Putamen (tissue), 1 donor: ENCODE data around the gene CYP2W1.

Experiments used
- DNase-seq: peaks from one replicate; pipeline ENCODE4 v3.0.0-alpha.2; 2016; ENCODE audit warnings: low spot score

CYP2W1 gene

DNA sequence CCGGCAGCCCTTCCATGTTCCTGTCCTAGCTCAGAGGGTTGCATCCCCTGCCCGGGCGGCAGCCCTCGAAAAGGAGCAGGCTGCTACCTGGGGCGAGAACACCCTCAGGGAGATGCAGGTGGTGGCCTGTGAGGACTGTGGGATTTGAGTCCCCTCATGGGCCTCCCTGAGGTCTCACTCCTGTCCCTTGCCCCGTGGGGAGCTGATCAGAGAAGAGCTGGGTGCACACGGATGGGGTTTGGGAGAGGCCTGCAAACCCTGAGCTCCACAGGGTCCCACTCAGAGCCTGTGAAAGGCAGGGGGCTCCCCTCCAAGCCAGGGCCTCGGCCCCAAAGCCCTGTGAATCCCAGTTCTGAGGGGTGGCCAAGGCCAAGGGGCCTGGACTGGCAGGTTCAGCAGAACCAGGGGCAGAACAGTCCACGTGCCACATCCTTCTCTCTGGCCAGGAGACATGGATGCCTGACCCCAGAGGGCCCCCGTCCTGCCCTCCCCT is 424 bp upstream of the CYP2W1 start:
- no peak for DNase-seq

- DNase-seq: no peak
Measured at GRCh38 chr7:983616-984071, 663 bp downstream of the CYP2W1 start.

DNA sequence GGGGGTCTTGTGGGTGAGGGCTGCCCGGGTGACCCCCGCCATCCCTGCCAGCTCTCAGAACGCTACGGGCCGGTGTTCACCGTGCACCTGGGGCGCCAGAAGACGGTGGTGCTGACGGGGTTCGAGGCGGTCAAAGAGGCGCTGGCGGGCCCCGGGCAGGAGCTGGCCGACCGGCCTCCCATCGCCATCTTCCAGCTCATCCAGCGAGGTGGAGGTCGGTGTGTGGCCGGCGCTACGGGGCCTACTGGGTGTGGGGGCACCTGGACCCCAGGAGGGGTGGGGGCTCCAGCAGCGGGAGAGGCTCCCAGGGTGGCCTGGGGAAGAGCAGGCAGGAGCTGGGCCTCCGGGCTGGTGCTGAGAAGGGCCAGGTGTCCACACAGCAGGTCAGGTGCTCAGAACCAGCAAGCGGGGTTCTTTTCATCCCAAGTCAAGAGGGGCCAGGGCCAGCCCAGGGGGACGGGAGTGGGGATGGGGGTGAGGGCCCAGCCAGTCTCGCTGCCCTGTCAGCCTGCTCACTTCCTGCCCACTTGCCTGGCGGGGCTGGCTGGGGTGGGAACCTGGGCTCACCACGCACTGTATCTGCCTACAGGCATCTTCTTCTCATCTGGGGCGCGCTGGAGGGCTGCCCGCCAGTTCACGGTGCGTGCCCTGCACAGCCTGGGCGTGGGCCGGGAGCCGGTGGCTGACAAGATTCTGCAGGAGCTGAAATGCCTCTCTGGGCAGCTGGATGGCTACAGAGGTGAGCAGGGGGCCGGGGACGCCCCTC is 1.6 kb downstream of the CYP2W1 start:
- no peak for DNase-seq

GRCh38 chr7:985127-985416 is 2.1 kb downstream of the CYP2W1 start:
- no peak for DNase-seq

- DNase-seq: no peak
Measured at GRCh38 chr7:985915-986741, 3.1 kb downstream of the CYP2W1 start.

GRCh38 chr7:986766-987751 is 4.1 kb downstream of the CYP2W1 start:
- DNase-seq: no peak

DNA sequence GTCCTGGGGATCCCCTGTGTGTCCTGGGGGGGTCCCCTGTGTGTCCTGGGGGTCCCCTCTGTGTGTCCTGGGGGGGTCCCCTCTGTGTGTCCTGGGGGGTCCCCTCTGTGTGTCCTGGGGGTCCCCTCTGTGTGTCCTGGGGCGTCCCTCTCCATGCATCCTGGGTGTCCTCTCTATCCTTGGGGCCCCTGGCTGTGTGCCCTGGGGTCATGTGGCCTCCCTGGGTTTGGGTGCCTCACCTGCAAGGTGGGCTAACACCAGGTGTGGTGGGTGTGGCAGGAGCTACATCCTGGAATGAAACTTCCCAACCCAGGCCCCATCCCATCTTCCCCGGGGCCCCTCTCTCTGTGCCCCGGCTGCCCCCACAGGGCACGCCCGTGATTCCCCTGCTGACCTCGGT is 4.9 kb downstream of the CYP2W1 start:
- no peak for DNase-seq

DNA sequence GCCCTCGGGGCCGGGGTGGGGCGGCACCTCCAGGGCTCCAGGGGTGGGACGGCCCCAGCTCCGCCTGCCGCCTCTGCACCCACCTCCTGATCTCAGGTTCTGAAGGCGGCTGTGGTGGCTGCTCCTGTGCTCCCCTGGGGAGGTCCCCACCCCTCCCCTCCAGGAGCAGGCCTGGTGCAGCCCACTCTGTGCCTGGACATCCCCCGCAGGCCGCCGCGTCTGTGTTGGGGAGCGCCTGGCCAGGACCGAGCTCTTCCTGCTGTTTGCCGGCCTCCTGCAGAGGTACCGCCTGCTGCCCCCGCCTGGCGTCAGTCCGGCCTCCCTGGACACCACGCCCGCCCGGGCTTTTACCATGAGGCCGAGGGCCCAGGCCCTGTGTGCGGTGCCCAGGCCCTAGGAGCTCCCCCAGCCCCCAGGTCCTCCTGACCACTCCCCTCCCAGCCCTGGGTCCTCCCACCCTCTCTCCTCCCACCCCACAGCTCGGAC is 5.5 kb downstream of the CYP2W1 start:
- DNase-seq: no peak

- DNase-seq: no peak
Measured at GRCh38 chr7:988963-989529, 6.1 kb downstream of the CYP2W1 start.

DNA sequence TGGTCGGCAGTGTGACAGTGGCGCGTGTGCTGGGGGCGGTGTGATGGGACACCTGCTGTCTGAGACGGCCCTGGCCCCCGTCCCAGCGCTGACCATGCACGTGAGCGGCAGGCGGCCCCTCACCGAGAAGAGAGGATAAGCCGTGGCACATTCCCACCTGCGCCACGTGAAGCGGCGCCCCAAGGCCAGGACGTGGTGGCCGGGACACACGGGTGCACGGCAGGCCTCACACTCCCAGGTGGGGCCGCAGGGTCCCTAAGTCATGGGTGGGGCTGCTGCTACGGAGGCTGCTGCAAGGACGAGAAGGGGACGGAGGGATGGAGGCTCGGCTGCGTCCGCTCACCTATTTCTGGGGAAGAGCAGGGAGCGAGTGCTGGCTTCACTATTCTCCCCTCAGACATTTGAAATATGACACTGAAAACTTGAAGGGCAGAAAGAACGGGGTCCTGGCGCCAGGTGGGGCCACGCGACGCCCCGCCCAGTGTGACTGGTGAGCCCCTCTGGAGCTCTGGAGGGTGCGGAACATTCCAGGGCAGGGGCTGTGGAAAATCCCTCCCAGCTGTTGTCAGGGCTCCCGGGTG is 7.5 kb downstream of the CYP2W1 start:
- no peak for DNase-seq

DNA sequence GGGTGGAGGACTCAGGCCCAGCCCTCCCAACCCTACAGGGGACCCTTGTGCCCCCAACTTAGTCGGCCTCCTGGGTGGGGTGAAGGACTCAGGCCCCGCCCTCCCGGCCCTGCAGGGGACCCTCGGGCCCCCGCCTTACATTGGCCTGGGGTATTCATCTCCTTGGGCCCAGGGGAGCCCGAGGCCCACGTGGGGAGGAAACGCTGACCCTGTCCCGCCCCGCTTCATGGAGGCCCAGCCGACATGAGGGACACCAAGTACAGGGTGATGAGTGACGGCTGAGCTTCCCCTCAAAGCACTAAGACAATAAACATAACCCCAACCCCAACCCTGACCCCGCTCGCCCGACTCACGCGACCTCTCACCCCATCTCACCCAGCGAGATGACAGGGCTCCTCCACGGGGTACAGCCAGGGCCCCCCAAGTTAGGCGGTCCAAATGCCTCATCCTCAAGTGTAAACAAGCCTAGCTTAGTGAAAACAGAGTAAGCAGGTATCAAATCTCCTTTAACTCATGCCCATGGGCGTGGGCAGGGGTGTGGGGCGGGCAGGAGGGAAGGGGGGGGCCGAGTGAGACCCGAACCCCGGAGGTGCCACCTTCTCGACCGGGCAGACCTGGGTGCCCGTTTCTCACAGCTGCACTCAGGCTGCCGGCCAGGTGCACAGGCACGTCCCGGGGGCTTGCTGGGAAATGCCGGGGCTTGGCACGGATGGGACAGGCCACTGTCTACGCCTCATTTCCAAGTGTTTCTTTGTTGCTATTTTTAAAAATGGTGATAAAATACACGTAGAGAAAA is 8.2 kb downstream of the CYP2W1 start:
- DNase-seq: no peak

DNA sequence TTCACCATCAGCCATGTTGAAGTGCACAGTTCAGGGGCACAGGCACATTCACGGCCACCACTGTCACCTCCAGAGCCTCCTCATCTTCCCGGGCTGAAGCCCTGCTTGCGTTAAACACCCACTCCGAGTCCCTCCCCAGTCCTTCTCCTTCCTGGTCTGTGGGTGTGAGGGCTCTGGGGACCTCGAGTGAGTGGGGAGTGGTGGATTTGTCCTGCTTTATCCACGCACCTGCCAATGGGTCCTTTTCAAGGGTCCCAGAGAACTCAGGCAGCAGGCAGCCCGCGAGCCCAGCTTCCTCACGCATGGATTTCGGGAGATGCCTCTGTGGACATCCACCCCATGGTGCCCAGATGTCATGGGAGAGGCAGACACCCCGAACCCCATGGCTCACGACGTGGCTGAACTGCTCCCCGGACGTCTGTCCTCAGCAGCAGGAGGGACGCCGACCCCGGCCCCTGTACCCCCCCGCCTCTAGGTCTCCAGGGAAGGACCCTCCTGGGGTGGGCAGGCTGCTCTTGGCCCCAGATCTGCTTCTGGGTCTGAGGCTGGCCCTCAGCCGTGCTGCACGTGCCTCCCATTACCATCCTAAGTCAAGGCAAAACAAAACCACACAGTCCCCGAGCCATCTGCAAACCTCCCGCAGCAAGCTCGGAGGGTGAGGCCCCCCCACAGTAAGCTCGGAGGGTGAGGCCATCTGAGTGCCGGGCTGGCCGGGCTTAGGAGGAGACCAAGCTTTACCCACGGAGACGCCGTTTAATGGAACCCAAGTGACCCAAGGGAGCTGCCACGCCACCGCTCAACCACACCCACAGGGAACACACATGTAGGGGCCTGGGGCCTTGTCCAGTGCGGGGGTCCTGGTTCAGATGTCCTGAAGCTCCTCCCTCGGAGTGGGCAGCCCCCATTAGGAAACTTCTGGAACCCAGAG is 9.0 kb downstream of the CYP2W1 start:
- DNase-seq: no peak

- peak; percentile 96 for DNase-seq
Measured at GRCh38 chr7:992709-993607, 10.0 kb downstream of the CYP2W1 start.

DNA sequence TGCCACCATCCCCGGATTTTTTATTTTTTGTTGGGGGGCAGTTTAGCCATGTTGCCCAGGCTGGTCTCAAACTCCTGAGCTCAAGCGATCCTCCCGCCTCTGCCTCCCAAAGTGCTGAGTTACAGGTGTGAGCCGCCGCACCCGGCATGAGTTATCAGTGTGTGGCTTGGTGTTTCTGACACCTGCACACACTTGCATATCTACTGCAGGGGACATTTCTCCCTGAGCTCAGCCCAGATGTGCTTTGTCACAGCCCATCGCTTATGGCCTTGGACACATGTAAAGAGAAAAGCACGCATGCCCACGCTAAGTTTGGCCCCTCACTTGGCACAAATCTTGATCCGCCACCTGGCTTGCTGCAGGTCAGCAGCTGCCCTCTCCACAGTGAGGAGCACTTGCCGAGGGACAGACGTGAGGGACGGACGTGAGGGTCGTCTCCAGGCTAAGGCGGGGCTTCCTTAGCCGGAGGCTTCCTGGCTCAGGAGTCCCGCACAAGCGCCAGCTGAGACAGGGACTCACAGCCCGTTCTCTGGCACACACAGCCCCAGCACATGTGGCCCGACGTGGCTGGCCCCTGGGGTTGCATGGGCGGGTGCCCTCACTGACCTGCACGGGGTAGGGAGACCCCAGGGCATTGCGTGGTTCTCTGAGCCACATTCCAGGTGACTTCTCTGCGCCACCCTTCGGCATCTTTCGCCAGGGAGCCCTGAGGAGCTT is 11.8 kb downstream of the CYP2W1 start:
- no peak for DNase-seq

- no peak for DNase-seq
Measured at GRCh38 chr7:995571-995970, 12.6 kb downstream of the CYP2W1 start.

- no peak for DNase-seq
Measured at GRCh38 chr7:996079-996872, 13.3 kb downstream of the CYP2W1 start.
